A549 (cell line): Measurements from ENCODE around the gene DSTYK.

Experiments
- CEBPB ChIP-seq, 2 experiments: fragments of >200 bp in 1 of 2; sonication (Bioruptor Twin) in 1 of 2; formaldehyde crosslinking in 1 of 2; IDR thresholded peaks; 2 replicates each; pipeline ENCODE4 v1.6.1; 2012 to 2016
- EP300 ChIP-seq, 2 experiments: fragments of >200 bp; sonication (Bioruptor Twin); formaldehyde crosslinking; IDR thresholded peaks; 2 replicates in 1 of 2; 3 replicates in 1 of 2; pipeline ENCODE4 v1.6.1; 2016 to 2017
- JUN ChIP-seq, 2 experiments: fragments of >200 bp; sonication (Bioruptor Twin); formaldehyde crosslinking; IDR thresholded peaks; 2 replicates in 1 of 2; 3 replicates in 1 of 2; pipeline ENCODE4 v1.6.1; 2016 to 2017
- NR3C1 ChIP-seq: fragments of >200 bp; sonication (Bioruptor Twin); formaldehyde crosslinking; IDR thresholded peaks from 3 replicates; pipeline ENCODE4 v1.6.1; 2017
- PHF8 ChIP-seq: fragments of 200-600 bp; sonication (generic); IDR thresholded peaks from 2 replicates; pipeline ENCODE4 v1.6.1; 2016; ENCODE audit warnings: low read depth, mild to moderate bottlenecking, antibody characterized with exemption, moderate library complexity, borderline replicate concordance
- POLR2A ChIP-seq: IDR thresholded peaks from 2 replicates; pipeline ENCODE4 v1.6.1; 2012; ENCODE audit warnings: mild to moderate bottlenecking, low read length
- RFX5 ChIP-seq: fragments of 450-650 bp; IDR thresholded peaks from 2 replicates; pipeline ENCODE4 v1.7.1; 2014; ENCODE audit warnings: antibody characterized with exemption, mild to moderate bottlenecking, moderate library complexity
- SREBF2 ChIP-seq: fragments of 450-650 bp; IDR thresholded peaks from 2 replicates; pipeline ENCODE4 v1.6.1; 2014; ENCODE audit warnings: mild to moderate bottlenecking, moderate library complexity
- TF ChIP-seq, protein P1 (sequence below): IDR thresholded peaks from 2 replicates; pipeline ENCODE4 v1.6.1; 2012; ENCODE audit warnings: low read depth, borderline replicate concordance
- TF ChIP-seq, protein P2 (sequence below): fragments of >200 bp; sonication (Bioruptor Twin); formaldehyde crosslinking; IDR thresholded peaks from 3 replicates; pipeline ENCODE4 v1.5.1; 2016
- TF ChIP-seq, protein P3 (sequence below): fragments of 450-650 bp; IDR thresholded peaks from 2 replicates; pipeline ENCODE4 v1.6.1; 2014; ENCODE audit warnings: antibody characterized with exemption
- TF ChIP-seq, protein P4 (sequence below): fragments of 200-600 bp; sonication (generic); IDR thresholded peaks from 2 replicates; pipeline ENCODE4 v1.6.1; 2016; ENCODE audit warnings: antibody characterized with exemption, mild to moderate bottlenecking, moderate library complexity

DNA sequence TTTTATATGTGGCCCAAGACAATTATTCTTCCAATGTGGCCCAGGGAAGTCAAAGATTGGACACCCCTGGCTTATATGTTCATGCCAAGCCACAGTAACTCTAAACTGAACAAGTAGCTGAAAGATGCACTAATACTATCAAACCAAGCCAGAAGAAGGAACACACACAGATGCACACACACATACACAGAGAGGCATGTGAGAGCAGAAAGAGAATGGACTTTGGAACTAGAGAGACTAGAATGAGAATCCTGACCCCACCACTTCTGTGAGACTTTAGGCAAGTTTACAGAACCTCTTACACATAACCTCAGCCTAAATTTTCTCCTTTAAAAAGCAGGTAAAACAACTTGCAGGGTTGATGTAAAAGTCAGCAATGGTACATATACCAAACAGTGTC is 116.1 kb downstream of the DSTYK start:
- TF ChIP-seq, protein P1, sequence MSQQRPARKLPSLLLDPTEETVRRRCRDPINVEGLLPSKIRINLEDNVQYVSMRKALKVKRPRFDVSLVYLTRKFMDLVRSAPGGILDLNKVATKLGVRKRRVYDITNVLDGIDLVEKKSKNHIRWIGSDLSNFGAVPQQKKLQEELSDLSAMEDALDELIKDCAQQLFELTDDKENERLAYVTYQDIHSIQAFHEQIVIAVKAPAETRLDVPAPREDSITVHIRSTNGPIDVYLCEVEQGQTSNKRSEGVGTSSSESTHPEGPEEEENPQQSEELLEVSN: no peak
- no peak for TF ChIP-seq PHF8
- TF ChIP-seq, protein P2, sequence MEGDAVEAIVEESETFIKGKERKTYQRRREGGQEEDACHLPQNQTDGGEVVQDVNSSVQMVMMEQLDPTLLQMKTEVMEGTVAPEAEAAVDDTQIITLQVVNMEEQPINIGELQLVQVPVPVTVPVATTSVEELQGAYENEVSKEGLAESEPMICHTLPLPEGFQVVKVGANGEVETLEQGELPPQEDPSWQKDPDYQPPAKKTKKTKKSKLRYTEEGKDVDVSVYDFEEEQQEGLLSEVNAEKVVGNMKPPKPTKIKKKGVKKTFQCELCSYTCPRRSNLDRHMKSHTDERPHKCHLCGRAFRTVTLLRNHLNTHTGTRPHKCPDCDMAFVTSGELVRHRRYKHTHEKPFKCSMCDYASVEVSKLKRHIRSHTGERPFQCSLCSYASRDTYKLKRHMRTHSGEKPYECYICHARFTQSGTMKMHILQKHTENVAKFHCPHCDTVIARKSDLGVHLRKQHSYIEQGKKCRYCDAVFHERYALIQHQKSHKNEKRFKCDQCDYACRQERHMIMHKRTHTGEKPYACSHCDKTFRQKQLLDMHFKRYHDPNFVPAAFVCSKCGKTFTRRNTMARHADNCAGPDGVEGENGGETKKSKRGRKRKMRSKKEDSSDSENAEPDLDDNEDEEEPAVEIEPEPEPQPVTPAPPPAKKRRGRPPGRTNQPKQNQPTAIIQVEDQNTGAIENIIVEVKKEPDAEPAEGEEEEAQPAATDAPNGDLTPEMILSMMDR: no peak
- no peak for TF ChIP-seq NR3C1
- TF ChIP-seq POLR2A: no peak
- no peak for TF ChIP-seq CEBPB (IDR thresholded peaks at IDR 0.05)
- TF ChIP-seq RFX5: no peak
- TF ChIP-seq SREBF2: no peak
- TF ChIP-seq, protein P3, sequence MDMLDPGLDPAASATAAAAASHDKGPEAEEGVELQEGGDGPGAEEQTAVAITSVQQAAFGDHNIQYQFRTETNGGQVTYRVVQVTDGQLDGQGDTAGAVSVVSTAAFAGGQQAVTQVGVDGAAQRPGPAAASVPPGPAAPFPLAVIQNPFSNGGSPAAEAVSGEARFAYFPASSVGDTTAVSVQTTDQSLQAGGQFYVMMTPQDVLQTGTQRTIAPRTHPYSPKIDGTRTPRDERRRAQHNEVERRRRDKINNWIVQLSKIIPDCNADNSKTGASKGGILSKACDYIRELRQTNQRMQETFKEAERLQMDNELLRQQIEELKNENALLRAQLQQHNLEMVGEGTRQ: no peak
- no peak for TF ChIP-seq JUN (IDR thresholded peaks at IDR 0.05)
- no peak for TF ChIP-seq EP300 (IDR thresholded peaks at IDR 0.05)
- TF ChIP-seq, protein P4, sequence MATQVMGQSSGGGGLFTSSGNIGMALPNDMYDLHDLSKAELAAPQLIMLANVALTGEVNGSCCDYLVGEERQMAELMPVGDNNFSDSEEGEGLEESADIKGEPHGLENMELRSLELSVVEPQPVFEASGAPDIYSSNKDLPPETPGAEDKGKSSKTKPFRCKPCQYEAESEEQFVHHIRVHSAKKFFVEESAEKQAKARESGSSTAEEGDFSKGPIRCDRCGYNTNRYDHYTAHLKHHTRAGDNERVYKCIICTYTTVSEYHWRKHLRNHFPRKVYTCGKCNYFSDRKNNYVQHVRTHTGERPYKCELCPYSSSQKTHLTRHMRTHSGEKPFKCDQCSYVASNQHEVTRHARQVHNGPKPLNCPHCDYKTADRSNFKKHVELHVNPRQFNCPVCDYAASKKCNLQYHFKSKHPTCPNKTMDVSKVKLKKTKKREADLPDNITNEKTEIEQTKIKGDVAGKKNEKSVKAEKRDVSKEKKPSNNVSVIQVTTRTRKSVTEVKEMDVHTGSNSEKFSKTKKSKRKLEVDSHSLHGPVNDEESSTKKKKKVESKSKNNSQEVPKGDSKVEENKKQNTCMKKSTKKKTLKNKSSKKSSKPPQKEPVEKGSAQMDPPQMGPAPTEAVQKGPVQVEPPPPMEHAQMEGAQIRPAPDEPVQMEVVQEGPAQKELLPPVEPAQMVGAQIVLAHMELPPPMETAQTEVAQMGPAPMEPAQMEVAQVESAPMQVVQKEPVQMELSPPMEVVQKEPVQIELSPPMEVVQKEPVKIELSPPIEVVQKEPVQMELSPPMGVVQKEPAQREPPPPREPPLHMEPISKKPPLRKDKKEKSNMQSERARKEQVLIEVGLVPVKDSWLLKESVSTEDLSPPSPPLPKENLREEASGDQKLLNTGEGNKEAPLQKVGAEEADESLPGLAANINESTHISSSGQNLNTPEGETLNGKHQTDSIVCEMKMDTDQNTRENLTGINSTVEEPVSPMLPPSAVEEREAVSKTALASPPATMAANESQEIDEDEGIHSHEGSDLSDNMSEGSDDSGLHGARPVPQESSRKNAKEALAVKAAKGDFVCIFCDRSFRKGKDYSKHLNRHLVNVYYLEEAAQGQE: no peak
